MM.1S (cell line): Measurements from ENCODE around the gene CD109.
"Not testable (repeated sequence)": the region's sequence is repeated elsewhere in the genome, so short reads cannot be mapped to it uniquely, and the experiment has no call there.

ENCODE experiments used
- DNase-seq: peaks from one replicate; pipeline ENCODE4 v3.0.0-alpha.2; 2015
- H2AFZ ChIP-seq: fragments of 300-600 bp; sonication (generic); 2 replicates; pipeline ENCODE4 v1.6.0; 2016; ENCODE audit warnings: antibody characterized with exemption, low read length
- H3F3A ChIP-seq: fragments of 300-600 bp; sonication (generic); 2 replicates; pipeline ENCODE4 v1.6.1; 2016; ENCODE audit warnings: mild to moderate bottlenecking, antibody characterized with exemption, low read length, moderate library complexity, mixed read lengths; ENCODE audit not compliant: insufficient read depth
- H3K27ac ChIP-seq: fragments of 300-600 bp; sonication (generic); 2 replicates; pipeline ENCODE4 v1.5.1; 2016; ENCODE audit warnings: mild to moderate bottlenecking, low read length
- H3K27me3 ChIP-seq: fragments of 300-600 bp; sonication (generic); replicated peaks from 2 replicates; pipeline ENCODE4 v1.6.0; 2016; ENCODE audit warnings: low read length; ENCODE audit not compliant: insufficient read depth
- H3K36me3 ChIP-seq: fragments of 300-600 bp; sonication (generic); replicated peaks from 2 replicates; pipeline ENCODE4 v1.6.1; 2016; ENCODE audit warnings: mild to moderate bottlenecking, low read length, mixed read lengths; ENCODE audit not compliant: insufficient read depth
- H3K4me1 ChIP-seq: fragments of 300-600 bp; sonication (generic); 2 replicates; pipeline ENCODE4 v1.6.1; 2016; ENCODE audit warnings: low read length, mixed read lengths
- H3K4me2 ChIP-seq: fragments of 300-600 bp; sonication (generic); 2 replicates; pipeline ENCODE4 v1.6.0; 2016; ENCODE audit warnings: low read depth, low read length
- H3K4me3 ChIP-seq: fragments of 300-600 bp; sonication (generic); 2 replicates; pipeline ENCODE4 v1.5.1; 2016; ENCODE audit warnings: low read length, mixed read lengths
- H3K79me2 ChIP-seq: fragments of 300-600 bp; sonication (generic); 2 replicates; pipeline ENCODE4 v1.6.1; 2016; ENCODE audit warnings: mixed run types, low read length, mixed read lengths
- H3K9ac ChIP-seq: fragments of 300-600 bp; sonication (generic); 2 replicates; pipeline ENCODE4 v1.6.1; 2016; ENCODE audit warnings: low read length, mixed read lengths
- H3K9me2 ChIP-seq: fragments of 300-600 bp; sonication (generic); replicated peaks from 2 replicates; pipeline ENCODE4 v1.6.1; 2016; ENCODE audit warnings: mild to moderate bottlenecking, low read length, mixed read lengths; ENCODE audit not compliant: insufficient read depth
- H3K9me3 ChIP-seq: fragments of 300-600 bp; sonication (generic); replicated peaks from 2 replicates; pipeline ENCODE4 v1.6.1; 2016; ENCODE audit warnings: mild to moderate bottlenecking, low read length, mixed read lengths; ENCODE audit not compliant: insufficient read depth
- H4K20me1 ChIP-seq: fragments of 300-600 bp; sonication (generic); 2 replicates; pipeline ENCODE4 v1.6.1; 2016; ENCODE audit warnings: mild to moderate bottlenecking, low read length, moderate library complexity, mixed read lengths; ENCODE audit not compliant: insufficient read depth
- CTCF ChIP-seq: fragments of 300-600 bp; sonication (generic); IDR thresholded peaks from 2 replicates; pipeline ENCODE4 v1.5.1; 2016; ENCODE audit warnings: antibody characterized with exemption, low read length, mixed read lengths
- EZH2 ChIP-seq: fragments of 300-600 bp; sonication (generic); optimal IDR thresholded peaks from 2 replicates; pipeline ENCODE3; 2017; ENCODE audit warnings: low read depth, mild to moderate bottlenecking, antibody characterized with exemption, low read length, mixed read lengths
- EZH2phosphoT487 ChIP-seq: fragments of 300-600 bp; sonication (generic); IDR thresholded peaks from 2 replicates; pipeline ENCODE4 v1.6.1; 2018; ENCODE audit warnings: antibody characterized with exemption, low read length

Gene CD109

GRCh38 chr6:73719046-73719445 is 23.0 kb downstream of the CD109 start:
- Histone ChIP-seq H3K4me1 (no peaks in the 10 kb centered on the region), H3K9me2 (no peaks in the 10 kb centered on the region), H3F3A (no peaks in the 10 kb centered on the region), H3K36me3 (no peaks in the 10 kb centered on the region), H2AFZ (no peak overlapping the region), H3K9me3 (no peaks in the 10 kb centered on the region), H3K4me2 (no peak overlapping the region), H3K9ac (no peak overlapping the region), H3K27me3 (no peaks in the 10 kb centered on the region), H3K27ac (no peak overlapping the region), H3K79me2 (no peaks in the 10 kb centered on the region), H4K20me1 (no peaks in the 10 kb centered on the region), H3K4me3 (no peak overlapping the region)
- no peak for DNase-seq
- no peak for TF ChIP-seq EZH2phosphoT487
- no peak for TF ChIP-seq EZH2
- no peak for TF ChIP-seq CTCF

- no peak overlapping the region for H3K4me2 ChIP-seq
- H3F3A ChIP-seq, result no peaks in the 10 kb centered on the region
- H3K4me1 ChIP-seq, result no peaks in the 10 kb centered on the region
- no peaks in the 10 kb centered on the region for H3K36me3 ChIP-seq
- no peak overlapping the region for H3K9ac ChIP-seq
- H3K27me3 ChIP-seq, result no peaks in the 10 kb centered on the region
- H4K20me1 ChIP-seq, result no peaks in the 10 kb centered on the region
- DNase-seq, result no peak
- no peak overlapping the region for H3K4me3 ChIP-seq
- no peaks in the 10 kb centered on the region for H3K79me2 ChIP-seq
- TF ChIP-seq CTCF, result no peak
- no peak for TF ChIP-seq EZH2
- no peak for TF ChIP-seq EZH2phosphoT487
- no peaks in the 10 kb centered on the region for H3K9me2 ChIP-seq
- H2AFZ ChIP-seq, result no peak overlapping the region
- H3K9me3 ChIP-seq, result no peaks in the 10 kb centered on the region
- no peak overlapping the region for H3K27ac ChIP-seq
Measured at GRCh38 chr6:73722318-73723060, 26.5 kb downstream of the CD109 start.

GRCh38 chr6:73723480-73723879 is 27.5 kb downstream of the CD109 start:
- not testable (repeated sequence) for H3F3A ChIP-seq, H3K79me2 ChIP-seq, H3K4me1 ChIP-seq, DNase-seq, H3K36me3 ChIP-seq, H2AFZ ChIP-seq, H3K27ac ChIP-seq, H3K9me2 ChIP-seq, H4K20me1 ChIP-seq, H3K4me3 ChIP-seq, H3K9ac ChIP-seq, H3K27me3 ChIP-seq, H3K9me3 ChIP-seq, H3K4me2 ChIP-seq

GRCh38 chr6:73724389-73724788 is 28.4 kb downstream of the CD109 start:
- Histone ChIP-seq H3K4me3 (no peak overlapping the region), H3K36me3 (no peaks in the 10 kb centered on the region), H3K79me2 (no peaks in the 10 kb centered on the region), H4K20me1 (no peaks in the 10 kb centered on the region), H3K9ac (no peak overlapping the region), H3K27me3 (no peaks in the 10 kb centered on the region), H2AFZ (no peak overlapping the region), H3K9me3 (no peaks in the 10 kb centered on the region), H3K27ac (no peak overlapping the region), H3K9me2 (no peaks in the 10 kb centered on the region), H3K4me2 (no peak overlapping the region), H3F3A (no peaks in the 10 kb centered on the region), H3K4me1 (no peaks in the 10 kb centered on the region)
- no peak for TF ChIP-seq EZH2phosphoT487
- DNase-seq, result no peak

GRCh38 chr6:73725192-73725591 is 29.2 kb downstream of the CD109 start:
- not testable (repeated sequence) for H3K36me3 ChIP-seq, H3K27me3 ChIP-seq, H3K79me2 ChIP-seq, H3K4me1 ChIP-seq, H3K4me2 ChIP-seq, H3K27ac ChIP-seq, H3K9me2 ChIP-seq, H4K20me1 ChIP-seq, H2AFZ ChIP-seq, H3K9ac ChIP-seq, H3K4me3 ChIP-seq, H3F3A ChIP-seq, H3K9me3 ChIP-seq
- DNase-seq, result peak; percentile 56
